ENCODE results near the gene ARAP3. TPM values are rescaled to one million over a fixed set of nuclear protein-coding genes. Genes with fewer than 3 reads are reported as not detected.
"Not testable (repeated sequence)": the region's sequence is repeated elsewhere in the genome, so short reads cannot be mapped to it uniquely, and the experiment has no call there.

The ARAP3 gene
- 10 to 100 TPM in 1 of 2 donors, 1 to 10 TPM in 1; 5.6 to 12.5 TPM for total RNA-seq

GRCh38 chr5:141681695-141682641, at the start of gene ARAP3:
Gene ARAP3, minus strand, starts transcription at chr5:141682230. Its CDS starts 1,744 bp downstream, at chr5:141680486.
- TF ChIP-seq CTCF (IDR thresholded peaks at IDR 0.05) = no peak
- Histone ChIP-seq H3K4me1 (peaks cover 0 to 34% of the 10 kb centered on the region in 2 donors), H3K27ac (peak within 1 kb of the TSS; percentile 73 to 84), H3K27me3 (no peaks in the 10 kb centered on the region), H3K4me3 (peak within 1 kb of the TSS; percentile 44 to 60), H3K9me3 (no peaks in the 10 kb centered on the region), H3K36me3 (peaks cover 4% of the 10 kb centered on the region)
- DNase-seq (ENCODE audit: low spot score) = peak; percentile 81

GRCh38 chr5:141729387-141730006, 47.5 kb upstream of the ARAP3 start:
- no peak overlapping the region for H3K27ac ChIP-seq
- no peaks in the 10 kb centered on the region for H3K9me3 ChIP-seq
- H3K36me3 ChIP-seq = no peaks in the 10 kb centered on the region
- H3K4me3 ChIP-seq = no peak overlapping the region
- H3K4me1 ChIP-seq = no peaks in the 10 kb centered on the region
- H3K27me3 ChIP-seq = no peaks in the 10 kb centered on the region
- no peak for TF ChIP-seq CTCF (IDR thresholded peaks at IDR 0.05)
- no peak for DNase-seq (ENCODE audit: low spot score)

- TF ChIP-seq CTCF (IDR thresholded peaks at IDR 0.05) = no peak
- H3K27me3 ChIP-seq = no peaks in the 10 kb centered on the region
Measured at GRCh38 chr5:141725891-141726290, 43.9 kb upstream of the ARAP3 start.

GRCh38 chr5:141725174-141725573, 43.1 kb upstream of the ARAP3 start:
- not testable (repeated sequence) for H3K4me1 ChIP-seq; H3K9me3 ChIP-seq; H3K36me3 ChIP-seq; H3K27me3 ChIP-seq; H3K4me3 ChIP-seq; DNase-seq (ENCODE audit: low spot score); H3K27ac ChIP-seq

More at GRCh38 chr5:141725891-141726290, 43.9 kb upstream of the ARAP3 start:
- Histone ChIP-seq H3K4me1 (no peaks in the 10 kb centered on the region), H3K36me3 (no peaks in the 10 kb centered on the region), H3K27ac (no peak overlapping the region), H3K9me3 (no peaks in the 10 kb centered on the region), H3K4me3 (no peak overlapping the region)
- DNase-seq (ENCODE audit: low spot score) = no peak

GRCh38 chr5:141722266-141722665, 40.2 kb upstream of the ARAP3 start:
- Histone ChIP-seq H3K4me3 (no peak overlapping the region), H3K27ac (no peak overlapping the region), H3K9me3 (no peaks in the 10 kb centered on the region), H3K36me3 (no peaks in the 10 kb centered on the region), H3K4me1 (no peaks in the 10 kb centered on the region), H3K27me3 (no peaks in the 10 kb centered on the region)
- no peak for TF ChIP-seq CTCF (IDR thresholded peaks at IDR 0.05)
- no peak for DNase-seq (ENCODE audit: low spot score)

- TF ChIP-seq CTCF (IDR thresholded peaks at IDR 0.05) = no peak
- no peak overlapping the region for H3K4me3 ChIP-seq
- H3K27ac ChIP-seq = no peak overlapping the region
- H3K9me3 ChIP-seq = no peaks in the 10 kb centered on the region
- H3K27me3 ChIP-seq = no peaks in the 10 kb centered on the region
- H3K4me1 ChIP-seq = peaks cover 0 to 17% of the 10 kb centered on the region in 2 donors
- no peak for DNase-seq (ENCODE audit: low spot score)
- H3K36me3 ChIP-seq = no peaks in the 10 kb centered on the region
Measured at GRCh38 chr5:141717043-141717442, 35.0 kb upstream of the ARAP3 start.
